Esophagus squamous epithelium (tissue), 4 donors: ENCODE results near the gene ZCCHC9.

Experiments used
- POLR2A ChIP-seq, 4 donors: fragments of 450-650 bp; IDR thresholded peaks; one replicate each; pipeline ENCODE4 v1.6.1; 2017; ENCODE audit warnings: antibody characterized with exemption in 4 of 4, mild to moderate bottlenecking in 4 of 4, moderate library complexity in 3 of 4
- TF ChIP-seq, protein P1 (sequence below), 6 experiments: fragments of 450-650 bp in 4 of 6; fragments of 200-600 bp in 2 of 6; sonication (generic) in 2 of 6; IDR thresholded peaks; one replicate each; pipeline ENCODE4 v1.5.1; 2016 to 2019; ENCODE audit warnings: antibody characterized with exemption in 6 of 6, mild to moderate bottlenecking in 4 of 6, moderate library complexity in 4 of 6

DNA sequence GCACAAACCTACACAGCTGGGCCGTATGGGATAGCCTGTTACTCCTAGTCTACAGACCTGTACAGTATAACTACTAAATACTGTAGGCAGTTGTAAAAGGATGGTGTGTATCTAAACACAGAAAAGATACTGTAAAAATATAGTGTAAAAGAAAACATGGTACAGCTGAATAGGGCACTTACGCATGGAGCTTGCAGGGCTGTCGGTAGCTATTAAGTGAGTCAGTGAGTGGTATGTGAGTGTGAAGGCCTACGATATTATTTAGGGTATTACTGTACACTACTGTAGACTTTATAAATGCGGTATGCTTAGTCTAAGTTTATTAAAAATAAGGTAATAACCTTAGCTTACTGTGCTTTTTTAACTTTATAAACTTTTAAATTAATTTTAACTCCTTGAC, 1.2 kb downstream of the ZCCHC9 start:
- TF ChIP-seq, protein P1, sequence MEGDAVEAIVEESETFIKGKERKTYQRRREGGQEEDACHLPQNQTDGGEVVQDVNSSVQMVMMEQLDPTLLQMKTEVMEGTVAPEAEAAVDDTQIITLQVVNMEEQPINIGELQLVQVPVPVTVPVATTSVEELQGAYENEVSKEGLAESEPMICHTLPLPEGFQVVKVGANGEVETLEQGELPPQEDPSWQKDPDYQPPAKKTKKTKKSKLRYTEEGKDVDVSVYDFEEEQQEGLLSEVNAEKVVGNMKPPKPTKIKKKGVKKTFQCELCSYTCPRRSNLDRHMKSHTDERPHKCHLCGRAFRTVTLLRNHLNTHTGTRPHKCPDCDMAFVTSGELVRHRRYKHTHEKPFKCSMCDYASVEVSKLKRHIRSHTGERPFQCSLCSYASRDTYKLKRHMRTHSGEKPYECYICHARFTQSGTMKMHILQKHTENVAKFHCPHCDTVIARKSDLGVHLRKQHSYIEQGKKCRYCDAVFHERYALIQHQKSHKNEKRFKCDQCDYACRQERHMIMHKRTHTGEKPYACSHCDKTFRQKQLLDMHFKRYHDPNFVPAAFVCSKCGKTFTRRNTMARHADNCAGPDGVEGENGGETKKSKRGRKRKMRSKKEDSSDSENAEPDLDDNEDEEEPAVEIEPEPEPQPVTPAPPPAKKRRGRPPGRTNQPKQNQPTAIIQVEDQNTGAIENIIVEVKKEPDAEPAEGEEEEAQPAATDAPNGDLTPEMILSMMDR (IDR thresholded peaks at IDR 0.05) = no peak
- no peak for TF ChIP-seq POLR2A (IDR thresholded peaks at IDR 0.05)
